GM06990 (cell line): ENCODE results near the gene NFATC3.

ENCODE experiments used
- DNase-seq: peaks from one replicate; pipeline ENCODE4 v3.0.0-alpha.2; 2011; ENCODE audit not compliant: insufficient read length; ENCODE audit errors: extremely low read depth
- H3K27me3 ChIP-seq: replicated peaks from 2 replicates; pipeline ENCODE4 v1.6.0; 2011; ENCODE audit warnings: low read length; ENCODE audit not compliant: control insufficient read depth, insufficient read depth
- H3K36me3 ChIP-seq: 2 replicates; pipeline ENCODE4 v1.5.1; 2011; ENCODE audit warnings: low read length; ENCODE audit not compliant: control insufficient read depth, insufficient read depth
- H3K4me3 ChIP-seq: replicated peaks from 2 replicates; pipeline ENCODE4 v1.5.1; 2011; ENCODE audit warnings: low read depth, mild to moderate bottlenecking, control low read depth, low read length
- TF ChIP-seq, protein P1 (sequence below): IDR thresholded peaks from 2 replicates; pipeline ENCODE4 v1.5.1; 2011; ENCODE audit warnings: low read length, control low read depth, mild to moderate bottlenecking, inconsistent platforms; ENCODE audit not compliant: insufficient read depth, poor library complexity, severe bottlenecking

The NFATC3 gene

GRCh38 chr16:68257251-68257905 lies 172.2 kb downstream of the NFATC3 start:
- TF ChIP-seq, protein P1, sequence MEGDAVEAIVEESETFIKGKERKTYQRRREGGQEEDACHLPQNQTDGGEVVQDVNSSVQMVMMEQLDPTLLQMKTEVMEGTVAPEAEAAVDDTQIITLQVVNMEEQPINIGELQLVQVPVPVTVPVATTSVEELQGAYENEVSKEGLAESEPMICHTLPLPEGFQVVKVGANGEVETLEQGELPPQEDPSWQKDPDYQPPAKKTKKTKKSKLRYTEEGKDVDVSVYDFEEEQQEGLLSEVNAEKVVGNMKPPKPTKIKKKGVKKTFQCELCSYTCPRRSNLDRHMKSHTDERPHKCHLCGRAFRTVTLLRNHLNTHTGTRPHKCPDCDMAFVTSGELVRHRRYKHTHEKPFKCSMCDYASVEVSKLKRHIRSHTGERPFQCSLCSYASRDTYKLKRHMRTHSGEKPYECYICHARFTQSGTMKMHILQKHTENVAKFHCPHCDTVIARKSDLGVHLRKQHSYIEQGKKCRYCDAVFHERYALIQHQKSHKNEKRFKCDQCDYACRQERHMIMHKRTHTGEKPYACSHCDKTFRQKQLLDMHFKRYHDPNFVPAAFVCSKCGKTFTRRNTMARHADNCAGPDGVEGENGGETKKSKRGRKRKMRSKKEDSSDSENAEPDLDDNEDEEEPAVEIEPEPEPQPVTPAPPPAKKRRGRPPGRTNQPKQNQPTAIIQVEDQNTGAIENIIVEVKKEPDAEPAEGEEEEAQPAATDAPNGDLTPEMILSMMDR, result no peak
- no peaks in the 10 kb centered on the region for H3K27me3 ChIP-seq
- H3K36me3 ChIP-seq, result peaks cover 19% of the 10 kb centered on the region
- DNase-seq, result peak; percentile 52
- H3K4me3 ChIP-seq, result no peak overlapping the region

- H3K36me3 ChIP-seq, result peaks cover 19% of the 10 kb centered on the region
- H3K4me3 ChIP-seq, result no peak overlapping the region
- peak; percentile 46 for DNase-seq
- TF ChIP-seq, protein P1, result no peak
- no peaks in the 10 kb centered on the region for H3K27me3 ChIP-seq
These were observed 173.0 kb downstream of the NFATC3 start for GRCh38 chr16:68257906-68258800.

GRCh38 chr16:68259007-68259825 lies 174.0 kb downstream of the NFATC3 start:
- peaks cover 17% of the 10 kb centered on the region for H3K36me3 ChIP-seq
- no peaks in the 10 kb centered on the region for H3K27me3 ChIP-seq
- DNase-seq, result no peak
- no peak overlapping the region for H3K4me3 ChIP-seq
- TF ChIP-seq, protein P1, result no peak

- H3K27me3 ChIP-seq, result no peaks in the 10 kb centered on the region
- peaks cover 11% of the 10 kb centered on the region for H3K36me3 ChIP-seq
- TF ChIP-seq, protein P1, result no peak
- peak overlapping the region; percentile 82 for H3K4me3 ChIP-seq
- no peak for DNase-seq
These were observed 178.5 kb downstream of the NFATC3 start for GRCh38 chr16:68263559-68264127.

DNA sequence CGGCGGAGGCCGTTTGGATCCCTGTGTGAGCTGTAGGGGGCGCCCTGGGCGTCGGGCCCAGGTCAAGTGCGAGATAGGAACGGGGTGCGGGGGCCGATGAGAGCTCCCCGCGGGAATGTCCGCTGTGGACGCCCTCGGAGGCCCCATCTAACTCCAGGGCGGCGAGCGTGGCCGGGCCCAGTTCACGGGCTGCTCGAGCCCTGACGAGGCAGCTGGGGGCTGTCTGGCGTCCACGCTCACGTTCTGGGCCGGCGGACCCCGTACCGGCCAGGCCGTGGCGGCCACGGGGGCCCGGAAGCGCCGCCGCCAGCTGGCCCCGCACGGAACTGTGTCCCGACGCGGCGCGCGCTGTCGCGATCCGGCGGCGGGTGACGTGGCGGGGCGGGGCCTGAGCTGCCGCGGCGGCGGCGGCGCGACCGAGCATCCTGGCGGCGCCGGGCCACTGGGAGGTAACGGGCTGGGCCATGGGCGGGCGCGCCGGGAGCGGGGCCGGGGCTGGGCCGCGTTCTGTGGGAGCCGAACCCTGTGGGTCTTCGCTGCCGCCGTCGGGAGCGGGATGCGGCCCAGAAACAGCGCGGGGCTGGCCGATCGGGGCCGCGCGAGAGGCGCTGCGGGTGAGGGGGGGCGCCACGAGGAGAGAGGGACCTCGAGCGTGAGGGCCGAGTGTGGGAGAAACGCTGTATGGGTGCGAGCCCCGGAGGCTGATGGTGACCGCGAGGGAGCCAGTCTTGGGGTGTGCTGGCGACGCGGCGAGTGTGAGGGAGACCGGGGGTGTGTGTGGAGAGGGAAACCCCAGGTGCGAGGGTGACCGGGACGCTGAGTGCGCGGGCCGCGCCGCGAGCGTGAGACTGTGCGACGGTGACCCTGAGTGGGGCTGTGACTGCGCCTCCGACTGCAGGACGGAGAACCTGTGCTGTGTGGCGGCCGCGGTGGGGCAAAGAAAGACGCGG lies 179.2 kb downstream of the NFATC3 start, which contains the start of gene SLC7A6:
Gene SLC7A6, plus strand, starts transcription at position 399 of the 950 bp plus-strand sequence. CDS start 10,201 bp downstream, outside the sequence.
- TF ChIP-seq, protein P1, result peak; percentile 81
- no peaks in the 10 kb centered on the region for H3K27me3 ChIP-seq
- H3K4me3 ChIP-seq, result peak within 1 kb of the TSS; percentile 82
- peaks cover 9% of the 10 kb centered on the region for H3K36me3 ChIP-seq
- DNase-seq, result peak; percentile 89
